IMR-90 (cell line): ENCODE results near the gene CAPN5.

ENCODE experiments used
- CTCF ChIP-seq: conservative IDR thresholded peaks from 2 replicates; pipeline ENCODE4 v1.5.1; 2012; ENCODE audit warnings: mild to moderate bottlenecking, low read depth, low read length, improper control_type of control experiment
- MAFK ChIP-seq: IDR thresholded peaks from 2 replicates; pipeline ENCODE4 v1.6.1; 2012; ENCODE audit warnings: low read depth, low read length, improper control_type of control experiment
- POLR2A ChIP-seq: IDR thresholded peaks from 2 replicates; pipeline ENCODE4 v1.6.1; 2012; ENCODE audit warnings: mild to moderate bottlenecking, low read depth, low read length
- RAD21 ChIP-seq: IDR thresholded peaks from 2 replicates; pipeline ENCODE4 v1.6.1; 2012; ENCODE audit warnings: low read length, improper control_type of control experiment
- USF2 ChIP-seq: fragments of 150-350 bp; IDR thresholded peaks from 2 replicates; pipeline ENCODE4 v1.6.1; 2017; ENCODE audit warnings: mild to moderate bottlenecking, antibody characterized with exemption, low read length, low read depth

- TF ChIP-seq CTCF (no peak), RAD21 (no peak), USF2 (no peak), MAFK (no peak), POLR2A (no peak)
Measured at GRCh38 chr11:77037057-77037456, 29.7 kb upstream of the CAPN5 start.
